RCC 7860 (cell line): ENCODE data around the gene LGI4.

ENCODE experiments used
- DNase-seq: peaks from one replicate; pipeline ENCODE4 v3.0.0-alpha.2; 2015; ENCODE audit warnings: low spot score
- FAIRE-seq: peaks from 2 replicates; lab custom pipeline; 2012; peaks lifted over from hg19 to GRCh38; lab: Jason Lieb, UNC

LGI4 gene

GRCh38 chr19:35088131-35088913 is 46.5 kb downstream of the LGI4 start:
- peak; percentile 52 for FAIRE-seq

GRCh38 chr19:35087393-35087792 is 47.5 kb downstream of the LGI4 start:
- no peak for DNase-seq
- no peak for FAIRE-seq

More at GRCh38 chr19:35088131-35088913, 46.5 kb downstream of the LGI4 start:
- DNase-seq, result peak; percentile 71

- DNase-seq, result no peak
- FAIRE-seq, result no peak
Measured at GRCh38 chr19:35086455-35086854, 48.4 kb downstream of the LGI4 start.

GRCh38 chr19:35085947-35086346 is 48.9 kb downstream of the LGI4 start:
- no peak for DNase-seq

GRCh38 chr19:35084509-35084762 is 50.4 kb downstream of the LGI4 start:
- FAIRE-seq, result no peak
- DNase-seq, result no peak

More at GRCh38 chr19:35085947-35086346, 48.9 kb downstream of the LGI4 start:
- no peak for FAIRE-seq

- no peak for DNase-seq
- FAIRE-seq, result no peak
Measured at GRCh38 chr19:35083691-35084508, 51.0 kb downstream of the LGI4 start.

GRCh38 chr19:35081201-35081600 is 53.7 kb downstream of the LGI4 start:
- FAIRE-seq (no peak), DNase-seq (no peak)

GRCh38 chr19:35080613-35081170 is 54.2 kb downstream of the LGI4 start:
- FAIRE-seq, result no peak
- DNase-seq, result no peak

- DNase-seq, result no peak
Measured at GRCh38 chr19:35079826-35080225, 55.0 kb downstream of the LGI4 start.

GRCh38 chr19:35077411-35078223 is 57.2 kb downstream of the LGI4 start:
- DNase-seq, result no peak
- no peak for FAIRE-seq

More at GRCh38 chr19:35079826-35080225, 55.0 kb downstream of the LGI4 start:
- FAIRE-seq, result no peak

- FAIRE-seq (no peak), DNase-seq (no peak)
Measured at GRCh38 chr19:35076657-35077056, 58.2 kb downstream of the LGI4 start.

GRCh38 chr19:35076026-35076370 is 58.9 kb downstream of the LGI4 start:
- DNase-seq (no peak), FAIRE-seq (no peak)

- no peak for DNase-seq
- no peak for FAIRE-seq
Measured at GRCh38 chr19:35075202-35076025, 59.4 kb downstream of the LGI4 start.
